ENCODE data around the gene ARSG.
"Not testable (repeated sequence)": the region's sequence is repeated elsewhere in the genome, so short reads cannot be mapped to it uniquely, and the experiment has no call there.

Gene ARSG

DNA sequence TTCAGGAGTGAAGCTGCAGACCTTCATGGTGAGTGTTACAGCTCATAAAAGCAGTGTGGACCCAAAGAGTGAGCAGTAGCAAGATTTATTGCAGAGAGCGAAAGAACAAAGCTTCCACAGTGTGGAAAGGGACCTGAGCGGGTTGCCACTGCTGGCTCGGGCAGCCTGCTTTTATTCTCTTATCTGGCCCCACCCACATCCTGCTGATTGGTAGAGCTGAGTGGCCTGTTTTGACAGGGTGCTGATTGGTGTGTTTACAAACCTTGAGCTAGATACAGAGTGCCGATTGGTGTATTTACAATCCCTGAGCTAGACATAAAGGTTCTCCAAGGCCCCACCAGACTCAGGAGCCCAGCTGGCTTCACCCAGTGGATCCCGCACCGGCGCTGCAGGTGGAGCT is 17.2 kb downstream of the ARSG start:
- not testable (repeated sequence) for DNase-seq

DNA sequence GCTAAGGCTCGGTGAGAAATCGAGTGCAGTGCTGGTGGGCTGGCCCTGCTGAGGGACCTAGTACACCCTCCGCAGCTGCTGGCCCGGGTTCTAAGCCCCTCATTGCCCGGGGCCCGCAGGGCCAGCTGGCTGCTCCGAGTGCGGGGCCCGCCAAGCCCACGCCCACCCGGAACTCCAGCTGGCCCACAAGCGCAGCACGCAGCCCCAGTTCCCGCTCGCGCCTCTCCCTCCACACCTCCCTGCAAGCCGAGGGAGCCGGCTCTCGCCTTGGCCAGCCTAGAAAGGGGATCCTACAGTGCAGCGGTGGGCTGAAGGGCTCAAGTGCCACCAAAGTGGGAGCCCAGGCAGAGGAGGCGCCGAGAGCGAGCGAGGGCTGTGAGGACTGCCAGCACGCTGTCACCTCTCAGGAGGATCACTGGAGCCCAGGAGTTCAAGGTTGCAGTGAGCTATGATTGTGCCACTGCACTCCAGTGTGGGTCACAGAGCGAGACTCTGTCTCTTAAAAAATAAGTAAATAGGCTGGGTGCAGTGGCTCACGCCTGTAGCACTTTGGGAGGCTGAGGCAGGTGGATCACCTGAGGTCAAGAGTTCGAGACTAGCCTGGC is 17.9 kb downstream of the ARSG start:
- not testable (repeated sequence) for DNase-seq

DNA sequence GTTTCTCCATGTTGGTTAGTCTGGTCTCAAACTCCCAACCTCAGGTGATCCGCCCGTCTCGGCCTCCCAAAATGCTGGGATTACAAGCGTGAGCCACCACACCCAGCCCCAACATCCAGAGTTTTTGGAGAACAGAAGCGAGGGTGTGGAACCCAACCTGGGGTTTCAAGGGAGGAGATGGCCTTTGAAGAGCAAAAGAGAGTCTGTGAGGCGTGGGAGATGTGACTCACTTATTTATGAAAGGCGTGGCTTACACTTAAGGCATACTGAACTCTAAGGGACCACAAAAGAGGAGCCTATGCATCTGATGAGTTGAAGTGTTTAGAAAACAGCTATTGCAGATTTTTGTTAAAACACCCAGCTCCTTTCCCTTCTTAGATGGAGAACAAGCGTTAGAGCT is 18.9 kb downstream of the ARSG start:
- DNase-seq, result peak; percentile 23

DNA sequence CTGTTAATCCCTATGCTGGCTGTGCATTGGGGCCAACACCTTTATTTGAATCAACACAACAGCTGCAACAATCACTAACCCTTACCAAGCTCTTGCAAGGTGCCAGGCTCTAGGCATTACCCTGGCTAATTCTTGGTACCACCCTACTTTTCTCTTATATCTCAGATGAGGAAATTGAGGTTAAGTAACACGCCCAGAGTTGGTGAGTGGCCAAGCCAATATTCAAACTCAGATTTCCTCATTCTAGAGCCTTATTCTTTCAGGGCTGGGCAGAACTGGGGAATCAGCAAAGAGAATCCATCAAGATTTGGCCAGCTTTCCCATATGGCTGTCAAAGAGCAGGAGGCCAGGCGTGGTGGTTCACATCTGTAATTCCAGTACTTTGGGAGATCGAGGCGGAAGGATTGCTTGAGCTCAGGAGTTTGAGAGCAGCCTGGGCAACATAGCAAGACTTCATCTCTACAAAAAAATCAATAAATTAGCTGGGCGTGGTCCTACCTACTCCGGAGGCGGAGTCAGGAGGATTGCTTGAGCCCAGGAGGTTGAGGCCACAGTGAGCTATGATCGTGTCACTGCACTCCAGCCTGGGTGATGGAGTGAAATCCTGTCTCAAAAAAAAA is 23.7 kb downstream of the ARSG start:
- peak; percentile 37 for DNase-seq

DNA sequence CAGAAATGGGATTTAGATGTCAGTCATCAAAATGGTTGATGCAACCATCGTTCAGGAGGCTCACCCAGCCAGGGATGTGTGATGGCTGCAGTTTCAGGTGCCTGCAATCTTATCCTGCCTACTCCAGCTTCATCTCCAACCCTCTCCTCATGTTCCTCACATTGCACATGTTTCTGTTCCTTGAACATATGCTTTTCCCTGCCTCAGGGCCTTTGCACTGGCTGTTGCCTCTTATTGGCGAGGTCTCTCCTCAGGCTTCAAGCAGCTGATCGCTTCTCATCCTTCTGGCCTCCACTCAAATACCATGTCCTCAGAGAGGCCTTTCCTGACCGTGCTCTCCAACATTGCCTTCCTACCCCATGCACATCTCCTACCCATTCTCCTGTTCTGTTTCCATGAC is 24.6 kb downstream of the ARSG start:
- DNase-seq, result no peak

DNA sequence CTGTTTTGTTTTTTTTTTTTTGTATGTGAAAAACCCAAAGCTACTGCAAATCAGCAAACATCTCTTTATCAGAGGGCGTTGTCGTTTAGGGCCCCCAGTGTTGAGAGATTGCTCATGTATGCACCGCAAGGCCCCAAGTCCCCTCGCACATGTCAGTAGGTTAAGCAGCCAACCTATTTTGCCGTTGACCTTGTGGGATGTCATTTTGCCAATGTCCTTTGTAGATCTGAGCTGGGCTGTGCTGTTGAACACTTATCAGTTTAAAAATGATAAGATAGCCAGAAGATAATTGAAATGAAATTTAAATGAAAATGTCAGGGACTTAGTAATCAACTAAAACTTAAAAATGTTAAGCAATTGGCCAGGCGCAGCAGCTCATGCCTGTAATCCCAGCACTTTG is 26.2 kb downstream of the ARSG start:
- no peak for DNase-seq

DNA sequence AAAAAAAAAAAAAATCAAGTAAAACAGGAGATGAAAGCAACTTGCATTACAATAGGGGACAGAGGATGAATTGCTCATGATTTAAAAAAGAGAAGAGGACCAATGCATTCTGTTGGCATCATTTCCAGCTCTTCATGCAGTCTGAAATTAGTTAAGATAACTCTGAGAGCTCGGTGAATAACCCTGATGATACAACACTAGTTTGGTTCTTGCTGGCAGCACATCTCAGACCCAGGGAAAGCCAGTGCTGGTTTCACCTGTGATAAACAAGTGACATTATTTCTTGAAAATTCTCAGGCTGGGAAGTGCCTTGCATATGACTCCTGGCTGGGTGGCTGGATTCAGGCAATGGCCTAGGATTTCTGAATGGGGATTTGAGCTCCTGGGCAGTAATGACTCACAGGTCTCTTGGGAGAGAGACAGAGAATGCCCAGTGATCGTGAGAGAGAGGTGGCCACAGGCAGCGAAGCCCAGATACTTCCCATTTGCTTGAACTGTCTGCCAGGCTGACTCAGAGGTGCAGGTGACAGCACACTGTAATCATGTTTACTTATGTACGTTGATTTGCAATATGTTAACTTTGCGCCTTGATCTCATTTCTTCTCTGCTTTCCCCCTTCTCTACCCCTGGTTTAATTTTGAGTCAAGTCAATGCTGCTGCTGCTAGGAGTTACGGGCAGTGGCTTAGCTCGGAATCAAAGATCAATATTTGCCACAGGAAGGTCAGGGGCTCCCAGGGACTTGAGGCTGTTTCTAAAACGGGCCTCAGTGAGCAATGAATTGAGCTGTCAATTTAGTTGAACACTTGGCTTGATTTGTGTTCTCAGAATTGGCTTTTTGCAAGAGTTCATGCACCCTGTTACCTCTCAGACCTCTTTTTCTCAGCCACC is 27.1 kb downstream of the ARSG start:
- DNase-seq, result no peak

DNA sequence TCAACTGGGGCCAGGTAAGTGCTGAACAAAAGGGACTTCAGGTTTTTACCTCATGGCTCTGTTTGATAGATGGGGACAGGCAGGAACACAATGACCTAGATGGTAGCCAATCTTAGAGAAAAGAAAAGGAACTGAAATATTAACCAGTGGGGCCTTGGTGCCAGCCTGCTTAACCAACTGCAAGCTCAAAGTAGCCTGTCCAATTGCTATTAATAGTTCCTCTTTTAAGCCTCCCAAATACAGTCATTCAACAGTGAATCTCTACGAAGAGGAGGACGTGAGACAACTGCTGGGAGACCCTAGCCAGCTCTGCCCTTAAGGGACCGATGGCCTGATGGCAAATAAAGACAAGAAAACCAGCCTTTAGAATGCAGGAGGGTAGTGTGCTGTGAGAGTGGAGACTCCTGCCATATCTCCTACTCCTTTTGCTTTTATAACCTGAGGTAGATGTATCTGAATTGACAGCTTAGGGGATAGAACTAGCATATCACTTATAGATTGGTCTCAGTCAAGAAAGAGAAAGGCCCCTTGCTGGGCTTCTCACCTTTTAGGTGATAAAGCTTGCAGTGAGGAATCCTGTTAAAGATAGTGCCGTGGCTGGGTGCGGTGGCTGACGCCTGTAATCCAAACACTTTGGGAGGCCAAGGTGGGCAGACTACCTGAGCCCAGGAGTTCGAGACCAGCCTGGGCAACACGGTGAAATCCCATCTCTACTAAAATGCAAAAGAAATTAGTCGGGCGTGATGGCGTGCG is 28.3 kb downstream of the ARSG start:
- no peak for DNase-seq

DNA sequence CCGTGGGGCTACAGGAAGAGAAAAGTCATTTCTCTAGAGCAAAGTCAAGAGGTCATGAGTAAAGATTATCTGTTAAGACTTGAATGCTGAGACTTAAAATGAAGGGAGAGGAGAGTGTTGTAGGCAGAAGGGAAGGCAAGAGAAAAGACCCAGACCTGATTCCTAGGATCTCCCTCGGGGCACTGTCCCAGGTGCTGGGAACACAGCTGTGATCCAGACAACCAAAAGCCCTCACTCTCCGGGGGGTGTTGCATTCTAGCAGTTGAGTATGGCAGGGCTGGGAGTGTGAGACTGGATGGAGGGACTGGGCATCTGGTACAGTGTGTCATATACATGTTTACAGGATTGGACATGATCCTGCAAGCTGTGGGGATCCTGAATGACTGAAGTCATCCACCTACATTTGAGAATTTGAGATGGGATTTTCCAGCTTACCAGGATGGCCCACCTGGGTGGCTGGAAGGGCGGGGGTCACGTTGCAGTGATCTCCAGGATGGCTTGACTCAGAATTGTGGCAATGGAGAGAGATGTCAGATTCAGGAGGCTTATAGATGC is 29.1 kb downstream of the ARSG start:
- DNase-seq, result no peak

DNA sequence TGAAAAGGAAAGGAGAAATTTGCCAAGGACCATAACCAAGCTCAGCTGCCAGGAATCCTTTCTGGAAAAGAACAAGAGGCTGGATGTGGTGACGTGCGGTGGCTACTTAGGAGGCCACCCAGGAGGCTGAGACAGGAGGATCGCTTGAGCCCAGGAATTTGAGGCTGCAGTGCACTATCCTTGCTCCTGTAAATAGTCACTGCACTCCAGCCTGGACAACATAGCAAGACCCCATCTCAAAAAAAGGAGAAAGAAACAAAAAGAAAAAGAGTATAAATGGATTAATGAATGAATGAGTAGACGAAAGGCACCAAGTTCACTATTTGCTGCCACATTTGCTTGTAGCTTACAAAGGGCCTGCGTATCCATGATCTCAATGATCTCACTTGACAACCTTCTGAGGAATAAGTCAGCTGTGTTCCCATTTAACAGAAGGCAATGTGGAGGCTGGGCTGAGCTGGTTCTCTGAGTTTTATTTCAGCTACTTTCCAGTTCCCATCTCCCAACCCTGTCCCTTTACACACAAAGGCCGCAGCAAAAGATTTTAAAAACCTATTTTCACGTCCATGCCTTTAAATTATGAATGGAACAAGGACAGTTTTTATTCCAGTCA is 29.8 kb downstream of the ARSG start:
- no peak for DNase-seq

DNA sequence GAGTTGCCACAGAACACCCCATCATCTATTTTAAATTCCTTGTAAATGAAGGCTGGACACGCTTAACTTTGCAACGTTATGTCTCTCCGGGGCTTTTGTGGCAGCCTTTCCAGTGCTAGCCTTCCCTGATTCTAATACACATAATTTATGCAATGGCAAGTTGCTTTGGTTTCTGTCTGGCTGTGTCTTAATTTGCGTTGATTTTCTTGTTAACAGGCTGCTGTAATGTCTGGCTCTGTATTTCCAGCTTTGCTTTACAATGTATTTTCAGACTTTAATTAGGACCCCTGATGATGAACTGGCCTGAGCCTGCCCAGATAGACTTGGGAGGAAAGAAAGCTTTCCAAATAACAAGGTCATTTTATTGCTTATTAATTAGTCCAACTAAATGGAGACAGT is 30.3 kb downstream of the ARSG start:
- DNase-seq, result no peak

DNA sequence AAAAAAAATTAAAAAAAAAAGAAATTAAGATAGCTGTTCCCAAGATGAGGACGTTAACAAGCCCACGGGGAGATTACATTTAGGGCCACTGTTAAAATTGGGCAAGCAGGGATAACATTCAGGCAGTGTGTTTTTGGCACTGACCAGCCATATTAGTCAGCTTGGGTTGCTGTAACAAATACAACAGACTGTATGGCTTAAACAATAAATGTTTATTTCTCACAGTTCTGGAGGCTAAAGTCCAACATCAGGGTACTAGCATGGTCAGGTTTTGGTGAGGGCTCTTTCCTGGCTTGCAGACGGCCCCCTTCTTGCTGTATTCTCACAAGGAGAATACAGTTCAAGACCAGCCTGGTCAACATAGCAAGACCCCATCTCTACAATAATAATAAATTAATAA is 31.3 kb downstream of the ARSG start:
- no peak for DNase-seq

DNA sequence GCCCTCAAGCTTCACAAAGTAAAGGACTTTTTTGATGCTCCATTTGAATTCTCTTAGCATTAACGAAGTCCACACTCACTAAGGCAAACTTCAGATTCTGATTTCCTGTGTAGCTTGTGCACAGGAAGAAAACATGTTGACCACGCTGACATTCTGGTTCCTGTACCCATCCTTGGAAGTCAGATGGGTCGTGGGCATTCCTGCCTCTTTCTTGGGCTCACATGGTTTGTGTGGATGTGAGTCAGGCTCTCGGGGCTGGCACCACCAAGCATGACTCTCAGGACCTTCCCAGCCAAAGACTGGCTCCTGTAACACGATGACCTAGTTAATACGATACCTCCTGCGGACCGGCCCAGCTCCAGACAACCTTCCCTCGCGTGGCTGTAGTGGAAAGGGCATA is 32.8 kb downstream of the ARSG start:
- DNase-seq, result no peak

DNA sequence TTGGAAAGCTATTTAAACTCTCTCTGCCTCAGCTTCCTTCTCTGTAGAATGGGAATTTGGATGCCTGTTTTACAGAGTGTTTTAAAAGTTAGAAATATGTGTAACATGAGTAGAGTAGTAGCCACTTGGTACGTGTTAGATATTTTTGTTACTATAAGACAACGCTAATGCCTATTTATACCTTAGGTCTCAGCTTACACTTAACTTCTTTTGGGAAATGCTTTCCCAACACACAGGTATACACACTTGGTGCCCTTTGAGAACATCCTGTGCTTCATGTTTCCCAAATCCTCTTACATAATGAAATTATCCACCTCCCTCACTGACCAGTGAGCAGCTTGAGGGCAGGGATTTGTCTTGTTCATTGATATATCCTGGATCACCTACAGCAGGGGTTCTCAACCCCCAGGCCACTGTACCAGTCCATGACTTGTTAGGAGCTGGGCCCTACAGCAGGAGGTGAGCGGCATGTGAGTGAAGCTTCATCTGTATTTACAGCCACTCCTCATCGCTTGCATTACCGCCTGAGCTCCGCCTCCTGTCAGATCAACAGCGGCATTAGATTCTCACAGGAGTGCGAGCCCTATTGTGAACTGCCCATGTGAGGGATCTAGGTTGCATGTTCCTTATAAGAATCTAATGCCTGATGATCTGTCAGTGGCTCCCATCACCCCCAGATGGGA is 33.5 kb downstream of the ARSG start:
- DNase-seq, result no peak

DNA sequence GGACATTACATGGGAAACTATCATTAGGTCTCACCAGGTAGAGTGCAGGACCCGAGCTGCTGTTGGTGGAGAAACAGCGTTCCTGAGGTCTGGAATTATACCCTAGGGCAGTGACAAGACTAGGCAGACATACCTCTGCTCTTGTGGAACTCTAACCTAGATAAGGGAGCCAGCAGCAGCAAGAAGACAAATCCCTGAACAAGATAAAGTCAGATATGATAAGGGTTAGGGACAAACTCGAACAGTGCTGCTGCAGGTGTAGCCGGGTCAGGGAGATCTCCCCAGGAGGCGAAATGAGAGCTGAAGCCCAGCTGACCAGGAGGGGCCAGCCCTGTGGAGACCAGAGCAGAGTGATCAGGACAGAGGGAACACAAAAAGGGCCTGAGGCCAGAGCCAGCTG is 34.7 kb downstream of the ARSG start:
- DNase-seq, result no peak

DNA sequence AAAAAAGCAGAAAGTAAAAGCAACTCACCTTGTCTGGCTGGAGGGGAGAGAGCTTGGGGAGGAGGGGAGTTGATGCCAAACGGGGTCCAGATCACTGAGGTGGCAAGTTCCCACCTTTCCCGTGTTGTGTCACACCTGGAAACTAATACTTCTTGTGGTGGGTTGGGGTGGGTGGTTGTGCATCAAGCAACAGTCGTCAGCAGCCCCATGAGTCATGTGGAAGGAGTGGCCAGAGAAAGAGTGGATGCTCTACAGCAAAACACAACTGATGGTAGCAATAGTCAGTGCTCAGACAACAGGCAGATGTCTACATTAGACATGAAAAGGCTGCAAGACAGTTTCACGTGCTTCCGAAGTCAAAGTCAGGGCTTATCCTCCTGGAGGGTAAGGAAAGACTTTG is 35.4 kb downstream of the ARSG start:
- DNase-seq, result no peak

DNA sequence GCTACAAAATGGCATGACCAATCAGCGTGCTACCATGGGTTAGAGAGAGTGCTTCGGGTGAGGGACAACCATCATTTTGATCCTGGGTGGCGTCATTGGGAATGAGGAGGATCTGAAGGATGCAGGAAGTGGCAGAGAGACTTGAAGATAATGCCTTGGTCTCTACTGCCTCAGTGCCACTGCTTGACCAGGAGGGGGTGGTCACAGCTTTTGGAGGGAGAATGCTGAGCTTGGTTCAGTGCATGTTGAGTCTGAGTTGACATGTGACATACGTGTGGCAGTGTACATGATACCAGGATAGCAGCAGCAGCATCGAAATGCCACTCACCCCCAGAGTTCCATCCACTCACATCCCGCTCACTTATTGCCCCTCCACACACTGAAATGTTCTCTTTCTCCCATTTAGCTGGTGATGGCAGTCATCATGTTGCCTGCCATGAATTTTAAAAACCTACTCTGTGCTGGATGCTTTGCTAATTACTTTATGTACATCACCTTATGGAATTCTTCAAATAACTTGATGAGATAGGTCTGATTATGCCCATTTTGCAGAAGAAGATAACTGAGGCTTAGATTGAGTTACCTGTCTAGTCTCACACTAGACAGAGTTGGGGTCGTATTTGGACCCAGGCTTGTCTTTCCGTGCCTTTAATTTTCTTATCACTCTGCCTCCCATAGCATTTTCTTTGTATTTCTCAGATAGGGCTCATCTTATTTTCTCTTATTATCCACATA is 36.7 kb downstream of the ARSG start:
- DNase-seq, result no peak

DNA sequence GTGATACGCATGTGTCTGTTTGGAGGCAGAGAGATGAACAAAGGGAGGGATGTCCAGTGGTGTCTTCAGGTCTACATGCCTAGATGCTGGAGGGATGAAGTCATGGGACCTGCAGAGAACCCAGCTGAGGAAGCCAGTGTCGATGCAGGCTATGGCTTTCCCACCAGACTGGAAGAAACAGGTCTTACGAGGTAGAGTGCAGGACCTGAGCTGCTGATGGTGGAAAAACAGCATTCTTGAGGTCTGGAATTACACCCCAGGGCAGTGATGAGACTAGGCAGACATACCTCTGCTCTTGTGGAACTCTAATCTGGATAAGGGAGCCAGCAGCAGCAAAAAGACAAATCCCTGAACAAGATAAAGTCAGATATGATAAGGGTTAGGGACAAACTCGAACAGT is 37.4 kb downstream of the ARSG start:
- DNase-seq, result no peak

DNA sequence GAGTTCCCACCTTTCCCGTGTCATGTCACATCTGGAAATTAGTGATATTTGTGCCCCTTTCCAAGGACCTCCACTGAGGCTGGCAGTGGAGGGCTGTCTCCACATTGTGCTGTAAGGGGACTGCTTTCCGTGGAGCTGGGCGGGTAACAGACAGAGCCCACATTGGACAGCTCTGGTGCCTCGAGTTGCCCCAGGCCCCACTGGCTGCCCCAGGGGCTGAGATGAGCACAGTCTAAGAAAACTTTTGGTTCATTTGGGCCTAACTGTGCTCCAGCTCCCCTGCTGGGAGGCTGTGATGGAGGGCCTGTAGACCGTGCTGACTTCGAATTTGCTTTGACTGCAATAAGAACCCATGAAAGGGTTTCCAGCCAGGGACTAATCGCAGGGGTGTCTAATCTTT is 38.0 kb downstream of the ARSG start:
- no peak for DNase-seq

DNA sequence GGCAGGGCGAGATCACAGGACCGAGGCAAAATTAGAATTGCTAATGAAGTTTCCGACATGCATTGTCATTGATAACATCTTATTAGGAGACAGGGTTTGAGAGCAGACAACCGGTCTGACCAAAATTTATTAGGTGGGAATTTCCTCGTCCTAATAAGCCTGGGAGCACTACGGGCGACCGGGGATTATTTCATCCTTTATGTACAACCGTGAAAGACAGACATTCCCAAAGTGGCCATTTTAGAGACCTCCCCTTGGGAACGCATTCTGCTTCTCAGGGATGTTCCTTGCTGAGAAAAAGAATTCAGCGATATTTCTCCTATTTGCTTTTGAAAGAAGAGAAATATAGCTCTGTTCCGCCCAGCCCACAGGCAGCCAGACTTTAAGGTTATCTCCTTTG is 40.6 kb downstream of the ARSG start:
- DNase-seq, result not testable (repeated sequence)

DNA sequence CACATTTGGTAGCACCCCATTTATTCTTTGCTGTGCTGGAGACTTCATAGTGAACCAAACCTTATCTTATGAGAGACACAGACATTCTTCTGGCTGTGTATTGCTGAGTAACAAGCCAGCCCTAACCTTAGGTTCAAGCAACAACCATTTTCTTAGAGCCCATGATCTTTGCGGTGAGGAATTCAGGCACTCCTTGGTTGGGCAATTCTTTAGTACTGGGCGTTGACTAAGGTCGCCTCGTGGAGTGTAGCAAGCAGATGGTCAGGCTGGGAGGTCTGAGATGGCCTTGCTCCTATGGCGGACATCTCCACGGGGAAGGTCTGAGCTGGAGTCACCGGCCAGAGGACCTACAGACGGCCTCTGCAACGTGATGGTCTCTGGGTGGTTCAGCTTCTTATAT is 43.1 kb downstream of the ARSG start:
- DNase-seq, result no peak
